GM12878 (cell line): ENCODE measurements around the gene EHD2. TPM values are rescaled to one million over a fixed set of nuclear protein-coding genes. Genes with fewer than 3 reads are reported as not detected.

Experiments
- CTCF ChIP-seq, 3 experiments: IDR thresholded peaks in 2 of 3; conservative IDR thresholded peaks in 1 of 3; 2 replicates each; pipeline ENCODE4 v1.5.1; 2011; ENCODE audit warnings: low read depth in 3 of 3, low read length in 3 of 3, mild to moderate bottlenecking in 3 of 3, control low read depth in 2 of 3, moderate library complexity in 2 of 3, inconsistent platforms in 1 of 3, mixed read lengths in 1 of 3; ENCODE audit not compliant: control insufficient read depth in 2 of 3, insufficient read depth in 1 of 3; ENCODE audit errors: extremely low read depth in 1 of 3
- EED ChIP-seq: sonication (generic); IDR thresholded peaks from 2 replicates; pipeline ENCODE4 v1.6.1; 2016; ENCODE audit warnings: antibody characterized with exemption, low read depth
- IKZF2 ChIP-seq, 2 experiments: fragments of 450-650 bp; IDR thresholded peaks; 2 replicates each; pipeline ENCODE4 v1.6.1; 2017; ENCODE audit warnings: mild to moderate bottlenecking in 2 of 2, moderate library complexity in 2 of 2
- IRF4 ChIP-seq: IDR thresholded peaks from 2 replicates; pipeline ENCODE4 v1.6.1; 2011; ENCODE audit warnings: low read depth, low read length
- MTA2 ChIP-seq: fragments of 450-650 bp; IDR thresholded peaks from 2 replicates; pipeline ENCODE4 v1.6.1; 2016; ENCODE audit warnings: low read depth, mild to moderate bottlenecking, moderate library complexity
- MXI1 ChIP-seq: fragments of 150-350 bp; IDR thresholded peaks from 2 replicates; pipeline ENCODE4 v1.6.1; 2011; ENCODE audit warnings: low read depth, mild to moderate bottlenecking, inconsistent platforms, low read length, improper control_type of control experiment
- POU2F2 ChIP-seq: IDR thresholded peaks from 3 replicates; pipeline ENCODE4 v1.6.1; 2011; ENCODE audit warnings: low read depth, mild to moderate bottlenecking, low read length, borderline replicate concordance
- RFX5 ChIP-seq: IDR thresholded peaks from 2 replicates; pipeline ENCODE4 v1.6.1; 2011; ENCODE audit warnings: low read depth, low read length, improper control_type of control experiment
- SMC3 ChIP-seq: IDR thresholded peaks from 2 replicates; pipeline ENCODE4 v1.6.1; 2011; ENCODE audit warnings: low read length, improper control_type of control experiment, borderline replicate concordance
- SPI1 ChIP-seq: IDR thresholded peaks from 2 replicates; pipeline ENCODE4 v1.6.1; 2011; ENCODE audit warnings: low read depth, mild to moderate bottlenecking, low read length, moderate library complexity, borderline replicate concordance; ENCODE audit not compliant: insufficient read depth
- SREBF1 ChIP-seq: IDR thresholded peaks from 2 replicates; pipeline ENCODE4 v1.6.1; 2012; ENCODE audit warnings: mild to moderate bottlenecking, low read length
- TARDBP ChIP-seq: IDR thresholded peaks from 2 replicates; pipeline ENCODE4 v1.6.1; 2016; ENCODE audit warnings: borderline replicate concordance
- polyA plus RNA-seq, 11 experiments: library from polyadenylated mRNA; depleted of rRNA in 4 of 11; unstranded in 6 of 11; stranded (reverse) in 5 of 11; fragments of >200 nt; fragmentation: Nextera tagmentation in 4 of 11; fragmentation: Illumina TruSeq in 1 of 11; extraction: Ambion mirVana in 4 of 11; extraction: Trizol in 1 of 11; gene quantifications; 1 replicate in 1 of 11; 2 replicates in 10 of 11; pipeline versions ENCODE4 v1.2.1 to v1.2.3, GENCODE V29; 2011 to 2016; ENCODE audit warnings: inconsistent platforms in 2 of 11, missing spikeins in 2 of 11, low read depth in 1 of 11
- total RNA-seq, 4 experiments: library from RNA; depleted of rRNA in 3 of 4; stranded (reverse); fragments of >200 nt in 3 of 4; fragmentation: Illumina TruSeq in 1 of 4; extraction: Trizol in 1 of 4; gene quantifications; 2 replicates each; pipeline versions ENCODE4 v1.2.1 to v1.2.3, GENCODE V29; 2013 to 2021

EHD2 gene
- total and polyA plus RNA-seq, 10 of the 15 experiments (the other 5 are each of a cell fraction or from before 2014, with no cell fraction given) = 0.12 to 0.24 (median 0.23) TPM; not detected in 7

- TF ChIP-seq CTCF (IDR thresholded peaks at IDR 0.05 in 2 of 3, conservative IDR thresholded peaks at IDR 0.05 in 1 of 3; ENCODE audit: control insufficient read depth in 2 of 3, extremely low read depth in 1 of 3, insufficient read depth in 1 of 3, low read depth in 3 of 3, low read length in 3 of 3) = peak; percentile 97 to 100 (median 99)
- no peak for TF ChIP-seq TARDBP
- TF ChIP-seq SREBF1 = no peak
- TF ChIP-seq MTA2 = no peak
- TF ChIP-seq MXI1 = no peak
- TF ChIP-seq POU2F2 = 0 out of 3 replicates have a peak, but pooled peaks have one; percentile 40
- no peak for TF ChIP-seq EED
- TF ChIP-seq SPI1 = peak; percentile 49; the same call in 1 of the 2 replicates
- TF ChIP-seq IRF4 = peak; percentile 66; the same call in 1 of the 2 replicates
- TF ChIP-seq SMC3 = peak; percentile 90
- peak; percentile 24; the same call in 1 of the 2 replicates for TF ChIP-seq RFX5
- peak; percentile 10 to 19; a peak in 1 of 4 replicates for TF ChIP-seq IKZF2 (IDR thresholded peaks at IDR 0.05)
These were observed 15.2 kb upstream of the EHD2 start (continued) for GRCh38 chr19:47697863-47698609.
